WTC11 (cell line): ENCODE results near the gene SNRNP200. TPM values are rescaled to one million over a fixed set of nuclear protein-coding genes. Genes with fewer than 3 reads are reported as not detected.

Source experiments
- ATAC-seq: fragments of 200-7000 bp; cut with Tn5 transposase; 2 replicates; pipeline ENCODE4 v1.10.0; 2021; ENCODE audit warnings: mild to moderate bottlenecking, moderate library complexity
- CTCF ChIA-PET: fragments of 300-600 bp; sonication (Branson Sonifier 250); formaldehyde crosslinking; loops from one replicate; lab custom pipeline; 2021; ENCODE audit warnings: antibody characterized with exemption; lab: Charles Lee
- POLR2A ChIA-PET: fragments of 350-600 bp; sonication (Branson Sonifier 250); formaldehyde crosslinking; loops from one replicate; lab custom pipeline; 2021; ENCODE audit warnings: antibody characterized with exemption; lab: Charles Lee
- DNase-seq: peaks from one replicate; pipeline ENCODE4 v3.0.0; 2021; ENCODE audit warnings: low spot score
- H3K27ac Mint-ChIP-seq: 2 replicates; pipeline ENCODE4 v1.8.0; 2021; ENCODE audit warnings: mixed read lengths
- H3K27me3 Mint-ChIP-seq: 2 replicates; pipeline ENCODE4 v1.8.0; 2021; ENCODE audit warnings: low read depth, mild to moderate bottlenecking, moderate library complexity, mixed read lengths
- H3K36me3 Mint-ChIP-seq: 2 replicates; pipeline ENCODE4 v1.8.0; 2021; ENCODE audit warnings: mixed read lengths
- H3K4me1 Mint-ChIP-seq: 2 replicates; pipeline ENCODE4 v1.8.0; 2022; ENCODE audit warnings: mixed read lengths
- H3K4me3 Mint-ChIP-seq: 2 replicates; pipeline ENCODE4 v1.8.0; 2021; ENCODE audit warnings: mild to moderate bottlenecking, moderate library complexity, mixed read lengths
- H3K9me3 Mint-ChIP-seq: 2 replicates; pipeline ENCODE4 v1.8.0; 2021; ENCODE audit warnings: mixed read lengths
- E2F1 ChIP-seq: sonication (generic); formaldehyde crosslinking; IDR thresholded peaks from 2 replicates; pipeline ENCODE4 v1.8.0; 2022; ENCODE audit warnings: mild to moderate bottlenecking, missing genetic modification reagents
- FOXK1 ChIP-seq: sonication (generic); formaldehyde crosslinking; IDR thresholded peaks from 2 replicates; pipeline ENCODE4 v1.8.0; 2022; ENCODE audit warnings: mild to moderate bottlenecking, moderate library complexity, missing genetic modification reagents
- FOXP1 ChIP-seq: sonication (generic); formaldehyde crosslinking; IDR thresholded peaks from 2 replicates; pipeline ENCODE4 v1.8.0; 2022; ENCODE audit warnings: missing genetic modification reagents, mild to moderate bottlenecking, moderate library complexity, borderline replicate concordance
- GRHL2 ChIP-seq: fragments of 250-450 bp; sonication (Bioruptor Pico); IDR thresholded peaks from 2 replicates; pipeline ENCODE4 v1.8.0; 2022; ENCODE audit warnings: mild to moderate bottlenecking, moderate library complexity; ENCODE audit not compliant: insufficient replicate concordance, severe bottlenecking
- IRF1 ChIP-seq: sonication (generic); formaldehyde crosslinking; IDR thresholded peaks from 2 replicates; pipeline ENCODE4 v1.8.0; 2023; ENCODE audit warnings: missing genetic modification reagents
- IRF2 ChIP-seq: sonication (generic); formaldehyde crosslinking; IDR thresholded peaks from 2 replicates; pipeline ENCODE4 v1.8.0; 2022; ENCODE audit warnings: low read depth, missing genetic modification reagents, borderline replicate concordance
- JUN ChIP-seq: sonication (generic); formaldehyde crosslinking; IDR thresholded peaks from 2 replicates; pipeline ENCODE4 v1.8.0; 2023; ENCODE audit warnings: mild to moderate bottlenecking, missing genetic modification reagents
- ZNF425 ChIP-seq: fragments of 250-450 bp; sonication (Bioruptor Pico); conservative IDR thresholded peaks from 2 replicates; pipeline ENCODE4 v1.9.0; 2021; ENCODE audit warnings: mild to moderate bottlenecking
- ZNF532 ChIP-seq: fragments of 250-450 bp; sonication (Bioruptor Pico); IDR thresholded peaks from 2 replicates; pipeline ENCODE4 v1.9.0; 2021; ENCODE audit warnings: mild to moderate bottlenecking, borderline replicate concordance
- ZNF671 ChIP-seq: fragments of 250-450 bp; sonication (Bioruptor Pico); IDR thresholded peaks from 2 replicates; pipeline ENCODE4 v1.8.0; 2021; ENCODE audit warnings: mild to moderate bottlenecking
- total RNA-seq: library from RNA; stranded (reverse); gene quantifications from 3 replicates; pipeline ENCODE4 v1.2.3, GENCODE V29; 2021
- TF ChIP-seq, protein P1 (sequence below): sonication (generic); formaldehyde crosslinking; IDR thresholded peaks from 2 replicates; pipeline ENCODE4 v1.8.1; 2022; ENCODE audit warnings: low read depth, missing genetic modification reagents, borderline replicate concordance
- TF ChIP-seq, protein P2 (sequence below): fragments of 250-450 bp; sonication (Bioruptor Pico); IDR thresholded peaks from 2 replicates; pipeline ENCODE4 v1.9.0; 2021; ENCODE audit warnings: mild to moderate bottlenecking

SNRNP200 gene
- total RNA-seq, 1 experiment from 2014 or later = 226 TPM

GRCh38 chr2:96315005-96315399 is 9.7 kb upstream of the SNRNP200 start (continued):
- TF ChIP-seq ZNF425 = no peak
- TF ChIP-seq, protein P1, sequence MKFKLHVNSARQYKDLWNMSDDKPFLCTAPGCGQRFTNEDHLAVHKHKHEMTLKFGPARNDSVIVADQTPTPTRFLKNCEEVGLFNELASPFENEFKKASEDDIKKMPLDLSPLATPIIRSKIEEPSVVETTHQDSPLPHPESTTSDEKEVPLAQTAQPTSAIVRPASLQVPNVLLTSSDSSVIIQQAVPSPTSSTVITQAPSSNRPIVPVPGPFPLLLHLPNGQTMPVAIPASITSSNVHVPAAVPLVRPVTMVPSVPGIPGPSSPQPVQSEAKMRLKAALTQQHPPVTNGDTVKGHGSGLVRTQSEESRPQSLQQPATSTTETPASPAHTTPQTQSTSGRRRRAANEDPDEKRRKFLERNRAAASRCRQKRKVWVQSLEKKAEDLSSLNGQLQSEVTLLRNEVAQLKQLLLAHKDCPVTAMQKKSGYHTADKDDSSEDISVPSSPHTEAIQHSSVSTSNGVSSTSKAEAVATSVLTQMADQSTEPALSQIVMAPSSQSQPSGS (CRISPR knock-in tag) = no peak

DNA sequence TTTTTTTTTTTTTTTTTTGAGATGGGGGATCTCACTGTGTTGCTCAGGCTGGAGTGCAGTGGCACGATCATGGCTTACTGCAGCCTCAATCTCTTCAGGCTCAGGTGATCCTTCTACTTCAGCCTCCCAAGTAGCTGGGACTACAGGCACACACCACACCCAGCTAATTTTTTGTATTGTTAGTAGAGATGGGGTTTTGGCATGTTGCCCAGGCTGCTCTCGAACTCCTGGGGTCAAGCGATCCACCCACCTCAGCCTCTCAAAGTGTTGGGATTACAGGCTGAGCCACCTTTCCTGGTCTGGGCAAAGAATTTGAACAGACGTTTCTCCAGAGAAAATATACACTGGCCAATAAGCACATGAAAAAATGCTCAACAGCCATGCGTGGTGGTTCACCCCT is 2.9 kb upstream of the SNRNP200 start:
- Mint-ChIP-seq H3K4me3 (no peak overlapping the region), H3K4me1 (peaks cover 24% of the 10 kb centered on the region), H3K27ac (no peak overlapping the region), H3K27me3 (no peaks in the 10 kb centered on the region; the same call in 1 of the 2 replicates), H3K36me3 (peaks cover 16% of the 10 kb centered on the region), H3K9me3 (no peaks in the 10 kb centered on the region)
- no peak for TF ChIP-seq FOXK1 (CRISPR knock-in tag)
- no peak for ATAC-seq
- ChIA-PET POLR2A (interaction anchor here (0.6 kb wide), 1 partner anchor 26 kb away, joined by 8 read pairs; no protein-coding TSS in a partner anchor), CTCF (interaction anchor here (0.7 to 1.5 kb wide), 2 partner anchors 13 to 103 kb away, joined by 3 to 4 read pairs; no protein-coding TSS in a partner anchor)
- DNase-seq = no peak

DNA sequence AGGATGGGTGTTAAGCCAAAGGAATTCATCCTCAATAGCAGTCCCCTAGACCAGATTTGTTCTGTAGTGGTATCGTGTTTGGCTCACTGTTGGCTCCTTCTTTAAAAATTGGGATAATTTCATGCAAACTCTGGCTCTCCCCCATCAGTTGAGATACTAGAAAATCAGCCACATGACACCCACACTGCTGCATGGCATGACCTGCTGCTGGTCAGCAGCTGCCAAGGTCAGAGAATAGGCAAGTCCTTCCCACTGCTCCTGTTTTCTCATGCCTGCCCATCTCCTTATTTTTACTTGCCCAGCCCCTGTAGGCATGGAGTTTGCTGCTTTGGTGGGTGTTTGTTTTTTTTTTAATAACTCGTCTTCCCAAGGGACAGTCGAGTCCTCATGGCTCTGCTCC is 1.0 kb upstream of the SNRNP200 start:
- TF ChIP-seq FOXP1 (CRISPR knock-in tag) (no peak), IRF1 (no peak), GRHL2 (CRISPR knock-in tag) (no peak), JUN (no peak), ZNF532 (CRISPR knock-in tag) (no peak), E2F1 (CRISPR knock-in tag) (no peak), IRF2 (CRISPR knock-in tag) (no peak), ZNF671 (no peak)
- TF ChIP-seq, protein P2, sequence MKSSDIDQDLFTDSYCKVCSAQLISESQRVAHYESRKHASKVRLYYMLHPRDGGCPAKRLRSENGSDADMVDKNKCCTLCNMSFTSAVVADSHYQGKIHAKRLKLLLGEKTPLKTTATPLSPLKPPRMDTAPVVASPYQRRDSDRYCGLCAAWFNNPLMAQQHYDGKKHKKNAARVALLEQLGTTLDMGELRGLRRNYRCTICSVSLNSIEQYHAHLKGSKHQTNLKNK (CRISPR knock-in tag) = no peak
- ChIA-PET POLR2A (interaction anchor here (0.9 to 1.1 kb wide), 2 partner anchors 29 to 527 kb away, joined by 3 to 4 read pairs; no protein-coding TSS in a partner anchor), CTCF (interaction anchor here (0.6 to 1.7 kb wide), 5 partner anchors 15 to 214 kb away, joined by 3 to 7 read pairs (median 4); partner anchors contain the start of gene CIAO1)
- peaks cover 35% of the 10 kb centered on the region for H3K36me3 Mint-ChIP-seq
- peak overlapping the region; percentile 100 for H3K4me3 Mint-ChIP-seq
- DNase-seq (no peak), ATAC-seq (no peak)
- H3K27ac Mint-ChIP-seq = peak overlapping the region; percentile 99
- H3K27me3 Mint-ChIP-seq = no peaks in the 10 kb centered on the region; the same call in 1 of the 2 replicates
- H3K4me1 Mint-ChIP-seq = peaks cover 24% of the 10 kb centered on the region
- no peaks in the 10 kb centered on the region for H3K9me3 Mint-ChIP-seq
